RKO (cell line): ENCODE data around the gene TADA3.

Source experiments
- DNase-seq: peaks from one replicate; pipeline ENCODE4 v3.0.0-alpha.2; 2016; ENCODE audit warnings: low spot score

The TADA3 gene

GRCh38 chr3:9760779-9761505, 31.3 kb downstream of the TADA3 start:
- no peak for DNase-seq

GRCh38 chr3:9757427-9757826, 34.8 kb downstream of the TADA3 start:
- no peak for DNase-seq

- no peak for DNase-seq
Measured at GRCh38 chr3:9754678-9755077, 37.6 kb downstream of the TADA3 start.

- peak; percentile 73 for DNase-seq
Measured at GRCh38 chr3:9750556-9751411, 41.5 kb downstream of the TADA3 start.

GRCh38 chr3:9749645-9750555, 42.4 kb downstream of the TADA3 start, which contains the start of gene OGG1:
TSS of gene OGG1 (plus strand) at chr3:9749952. CDS start at chr3:9750287, 335 bp downstream.
- DNase-seq = peak; percentile 99

- no peak for DNase-seq
Measured at GRCh38 chr3:9749296-9749644, 43.0 kb downstream of the TADA3 start.

GRCh38 chr3:9748031-9748430, 44.2 kb downstream of the TADA3 start:
- DNase-seq = no peak

GRCh38 chr3:9747267-9747666, 45.0 kb downstream of the TADA3 start:
- no peak for DNase-seq

GRCh38 chr3:9746330-9746729, 45.9 kb downstream of the TADA3 start:
- DNase-seq = no peak

GRCh38 chr3:9745521-9745920, 46.8 kb downstream of the TADA3 start:
- no peak for DNase-seq

GRCh38 chr3:9744162-9744561, 48.1 kb downstream of the TADA3 start:
- no peak for DNase-seq

GRCh38 chr3:9743548-9743947, 48.7 kb downstream of the TADA3 start:
- no peak for DNase-seq

GRCh38 chr3:9742560-9742959, 49.7 kb downstream of the TADA3 start:
- no peak for DNase-seq

GRCh38 chr3:9739181-9739580, 53.1 kb downstream of the TADA3 start:
- no peak for DNase-seq

GRCh38 chr3:9736831-9737230, 55.4 kb downstream of the TADA3 start:
- DNase-seq = no peak

- peak; percentile 69 for DNase-seq
Measured at GRCh38 chr3:9732740-9733115, 59.5 kb downstream of the TADA3 start.

- DNase-seq = no peak
Measured at GRCh38 chr3:9732080-9732739, 60.1 kb downstream of the TADA3 start.

GRCh38 chr3:9731206-9732079, 60.8 kb downstream of the TADA3 start, which contains the start of gene BRPF1:
TSS of gene BRPF1 (plus strand) at chr3:9731735. CDS start at chr3:9734141, 2,406 bp downstream.
- peak; percentile 97 for DNase-seq

GRCh38 chr3:9730657-9731205, 61.5 kb downstream of the TADA3 start:
- DNase-seq = no peak
